GM18868 (cell line): ENCODE data around the gene ZNF521.
"Not testable (repeated sequence)": the region's sequence is repeated elsewhere in the genome, so short reads cannot be mapped to it uniquely, and the experiment has no call there.

ENCODE experiments used
- ATAC-seq: cut with Tn5 transposase; IDR thresholded peaks from one replicate; pipeline ENCODE4 v1.9.1; 2021; ENCODE audit warnings: mild to moderate bottlenecking, moderate library complexity; ENCODE audit not compliant: unreplicated experiment

Gene ZNF521

GRCh38 chr18:25047983-25048382, 304.0 kb downstream of the ZNF521 start:
- no peak for ATAC-seq

GRCh38 chr18:25047421-25047820, 304.5 kb downstream of the ZNF521 start:
- ATAC-seq = no peak

- ATAC-seq = no peak
These were observed 307.3 kb downstream of the ZNF521 start for GRCh38 chr18:25044694-25045093.

- ATAC-seq = no peak
These were observed 308.9 kb downstream of the ZNF521 start for GRCh38 chr18:25043104-25043503.

GRCh38 chr18:25042641-25043051, 309.3 kb downstream of the ZNF521 start:
- no peak for ATAC-seq

- no peak for ATAC-seq
These were observed 312.2 kb downstream of the ZNF521 start for GRCh38 chr18:25039781-25040180.

- ATAC-seq = no peak
These were observed 313.7 kb downstream of the ZNF521 start for GRCh38 chr18:25038261-25038660.

GRCh38 chr18:25033747-25034471, 318.1 kb downstream of the ZNF521 start:
- no peak for ATAC-seq

- ATAC-seq = not testable (repeated sequence)
These were observed 318.8 kb downstream of the ZNF521 start for GRCh38 chr18:25033175-25033574.

- ATAC-seq = no peak
These were observed 322.2 kb downstream of the ZNF521 start for GRCh38 chr18:25029802-25030201.

- no peak for ATAC-seq
These were observed 332.0 kb downstream of the ZNF521 start for GRCh38 chr18:25019931-25020330.

GRCh38 chr18:25019086-25019860, 332.7 kb downstream of the ZNF521 start:
- no peak for ATAC-seq

- ATAC-seq = no peak
These were observed 335.3 kb downstream of the ZNF521 start for GRCh38 chr18:25016666-25017065.

GRCh38 chr18:25016181-25016580, 335.8 kb downstream of the ZNF521 start:
- no peak for ATAC-seq
